ENCODE data around the gene DCST1.
A peak's percentile ranks its signal among the peaks of the same experiment; 100 is the strongest.

DNA sequence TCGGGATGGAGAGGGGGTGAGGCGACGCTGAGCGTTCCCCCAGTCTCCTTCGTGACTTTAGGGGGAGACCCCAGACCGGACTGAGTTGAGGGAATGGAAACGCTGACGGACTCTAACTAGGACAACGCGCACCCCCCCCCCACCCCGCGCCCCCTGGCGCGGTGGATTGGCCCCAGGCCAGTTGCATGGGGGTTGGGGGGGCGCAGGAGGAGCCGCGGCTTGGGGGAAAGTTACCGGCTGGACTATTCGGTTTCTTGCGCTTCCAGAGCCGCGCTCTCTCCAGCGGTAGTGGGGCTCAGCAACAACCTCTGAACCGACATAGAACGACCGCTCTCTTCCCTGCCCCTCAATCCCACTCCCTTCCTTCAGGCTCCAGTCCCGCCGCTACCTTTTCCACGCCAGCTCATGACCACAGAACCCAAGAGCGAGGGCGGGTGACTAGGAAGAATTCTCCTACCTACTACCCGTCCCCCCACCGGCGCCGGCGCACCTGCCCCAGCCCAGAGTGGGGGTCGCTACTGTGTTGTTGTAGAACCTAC lies 30.3 kb upstream of the DCST1 start:
- TF ChIP-seq, protein P1, sequence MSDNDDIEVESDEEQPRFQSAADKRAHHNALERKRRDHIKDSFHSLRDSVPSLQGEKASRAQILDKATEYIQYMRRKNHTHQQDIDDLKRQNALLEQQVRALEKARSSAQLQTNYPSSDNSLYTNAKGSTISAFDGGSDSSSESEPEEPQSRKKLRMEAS (IDR thresholded peaks at IDR 0.05): no peak
- TF ChIP-seq PAWR (CRISPR knock-in tag; IDR thresholded peaks at IDR 0.05; ENCODE audit: borderline replicate concordance) (no peak), NR2C2 (CRISPR knock-in tag; IDR thresholded peaks at IDR 0.05; ENCODE audit: borderline replicate concordance) (no peak), FOSL2 (CRISPR knock-in tag; IDR thresholded peaks at IDR 0.05) (no peak), SMC3 (IDR thresholded peaks at IDR 0.05; ENCODE audit: low read length) (no peak), ZBTB1 (CRISPR knock-in tag; IDR thresholded peaks at IDR 0.05; ENCODE audit: borderline replicate concordance) (no peak), RNF2 (conservative IDR thresholded peaks at IDR 0.05; ENCODE audit: low read depth) (no peak), FOXK2 (IDR thresholded peaks at IDR 0.05) (no peak), ZFP82 (CRISPR knock-in tag; IDR thresholded peaks at IDR 0.05; ENCODE audit: borderline replicate concordance) (no peak), HIVEP1 (CRISPR knock-in tag; IDR thresholded peaks at IDR 0.05) (no peak)
- TF ChIP-seq, protein P2, sequence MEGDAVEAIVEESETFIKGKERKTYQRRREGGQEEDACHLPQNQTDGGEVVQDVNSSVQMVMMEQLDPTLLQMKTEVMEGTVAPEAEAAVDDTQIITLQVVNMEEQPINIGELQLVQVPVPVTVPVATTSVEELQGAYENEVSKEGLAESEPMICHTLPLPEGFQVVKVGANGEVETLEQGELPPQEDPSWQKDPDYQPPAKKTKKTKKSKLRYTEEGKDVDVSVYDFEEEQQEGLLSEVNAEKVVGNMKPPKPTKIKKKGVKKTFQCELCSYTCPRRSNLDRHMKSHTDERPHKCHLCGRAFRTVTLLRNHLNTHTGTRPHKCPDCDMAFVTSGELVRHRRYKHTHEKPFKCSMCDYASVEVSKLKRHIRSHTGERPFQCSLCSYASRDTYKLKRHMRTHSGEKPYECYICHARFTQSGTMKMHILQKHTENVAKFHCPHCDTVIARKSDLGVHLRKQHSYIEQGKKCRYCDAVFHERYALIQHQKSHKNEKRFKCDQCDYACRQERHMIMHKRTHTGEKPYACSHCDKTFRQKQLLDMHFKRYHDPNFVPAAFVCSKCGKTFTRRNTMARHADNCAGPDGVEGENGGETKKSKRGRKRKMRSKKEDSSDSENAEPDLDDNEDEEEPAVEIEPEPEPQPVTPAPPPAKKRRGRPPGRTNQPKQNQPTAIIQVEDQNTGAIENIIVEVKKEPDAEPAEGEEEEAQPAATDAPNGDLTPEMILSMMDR (CRISPR knock-in tag; IDR thresholded peaks at IDR 0.05): 0 out of 2 replicates have a peak, but pooled peaks have one; percentile 13
- TF ChIP-seq, protein P3, sequence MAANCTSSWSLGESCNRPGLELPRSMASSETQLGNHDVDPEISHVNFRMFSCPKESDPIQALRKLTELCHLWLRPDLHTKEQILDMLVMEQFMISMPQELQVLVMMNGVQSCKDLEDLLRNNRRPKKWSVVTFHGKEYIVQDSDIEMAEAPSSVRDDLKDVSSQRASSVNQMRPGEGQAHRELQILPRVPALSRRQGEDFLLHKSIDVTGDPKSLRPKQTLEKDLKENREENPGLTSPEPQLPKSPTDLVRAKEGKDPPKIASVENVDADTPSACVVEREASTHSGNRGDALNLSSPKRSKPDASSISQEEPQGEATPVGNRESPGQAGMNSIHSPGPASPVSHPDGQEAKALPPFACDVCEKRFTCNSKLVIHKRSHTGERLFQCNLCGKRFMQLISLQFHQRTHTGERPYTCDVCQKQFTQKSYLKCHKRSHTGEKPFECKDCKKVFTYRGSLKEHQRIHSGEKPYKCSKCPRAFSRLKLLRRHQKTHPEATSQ (CRISPR knock-in tag; IDR thresholded peaks at IDR 0.05; ENCODE audit: borderline replicate concordance): no peak
